HFFc6 (cell line): Measurements from ENCODE around the gene AGFG2. TPM values are rescaled to one million over a fixed set of nuclear protein-coding genes. Genes with fewer than 3 reads are reported as not detected.

Experiments used
- DNase-seq: peaks from one replicate; pipeline ENCODE4 v3.0.0-alpha.2; 2018
- H3K27ac Mint-ChIP-seq: 2 replicates; pipeline ENCODE4 v1.8.0; 2020; ENCODE audit warnings: mild to moderate bottlenecking, mixed read lengths
- H3K27me3 Mint-ChIP-seq: 2 replicates; pipeline ENCODE4 v1.8.0; 2021; ENCODE audit warnings: mild to moderate bottlenecking, moderate library complexity, mixed read lengths; ENCODE audit not compliant: insufficient read depth
- H3K36me3 Mint-ChIP-seq: 2 replicates; pipeline ENCODE4 v1.8.0; 2021; ENCODE audit warnings: low read depth, mixed read lengths
- H3K4me1 Mint-ChIP-seq: 2 replicates; pipeline ENCODE4 v1.8.0; 2020; ENCODE audit warnings: low read depth, mixed read lengths
- H3K4me3 Mint-ChIP-seq: 2 replicates; pipeline ENCODE4 v1.8.0; 2020; ENCODE audit warnings: mild to moderate bottlenecking, moderate library complexity, mixed read lengths
- H3K9me3 Mint-ChIP-seq: 2 replicates; pipeline ENCODE4 v1.8.0; 2020; ENCODE audit warnings: mild to moderate bottlenecking, mixed read lengths
- CTCF ChIP-seq: fragments of 200-600 bp; sonication (generic); IDR thresholded peaks from 2 replicates; pipeline ENCODE4 v1.5.0; 2021; ENCODE audit warnings: antibody characterized with exemption, mild to moderate bottlenecking
- total RNA-seq, 6 experiments: library from RNA; stranded (reverse); fragmentation: NEBNext Ultra II Directional; extraction: Animal tissue kit (Norgen Biotek cat#: 25700); gene quantifications; 2 replicates in 1 of 6; 3 replicates in 5 of 6; pipeline ENCODE4 v1.2.3, GENCODE V29; 2021

AGFG2 gene
- total RNA-seq, 6 experiments from 2014 or later: 14.4 to 21.4 (median 18.9) TPM

DNA sequence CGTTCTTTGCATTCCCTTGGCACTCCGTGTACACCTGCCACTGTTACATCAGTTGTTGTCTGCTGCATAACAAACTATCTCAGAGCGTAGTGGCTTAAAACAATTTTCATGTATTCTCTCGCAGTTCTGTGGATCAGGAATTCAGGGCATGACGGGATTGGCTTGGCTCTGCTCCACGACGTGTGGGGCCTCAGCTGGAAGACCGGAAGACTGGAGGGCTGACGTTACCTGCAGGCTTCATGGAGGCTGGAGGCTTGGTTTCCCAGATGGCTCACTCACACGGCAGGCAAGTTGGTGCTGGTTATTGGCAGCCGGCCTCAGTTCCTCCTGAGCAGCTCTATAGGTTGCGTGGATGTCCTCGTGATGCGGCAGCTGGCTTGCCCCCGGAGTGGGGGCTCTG, 29.8 kb upstream of the AGFG2 start:
- DNase-seq: peak; percentile 35
- Mint-ChIP-seq H3K4me1 (peaks cover 9% of the 10 kb centered on the region), H3K27ac (peak overlapping the region; percentile 69), H3K4me3 (no peak overlapping the region), H3K27me3 (peaks cover 5% of the 10 kb centered on the region), H3K36me3 (no peaks in the 10 kb centered on the region), H3K9me3 (no peaks in the 10 kb centered on the region)
- TF ChIP-seq CTCF: no peak

GRCh38 chr7:100510437-100511239, 28.4 kb upstream of the AGFG2 start:
- H3K36me3 Mint-ChIP-seq: no peaks in the 10 kb centered on the region
- H3K27me3 Mint-ChIP-seq: peaks cover 5% of the 10 kb centered on the region
- H3K9me3 Mint-ChIP-seq: no peaks in the 10 kb centered on the region
- H3K4me3 Mint-ChIP-seq: no peak overlapping the region
- H3K4me1 Mint-ChIP-seq: peaks cover 17% of the 10 kb centered on the region
- DNase-seq: no peak
- no peak for TF ChIP-seq CTCF
- no peak overlapping the region for H3K27ac Mint-ChIP-seq

DNA sequence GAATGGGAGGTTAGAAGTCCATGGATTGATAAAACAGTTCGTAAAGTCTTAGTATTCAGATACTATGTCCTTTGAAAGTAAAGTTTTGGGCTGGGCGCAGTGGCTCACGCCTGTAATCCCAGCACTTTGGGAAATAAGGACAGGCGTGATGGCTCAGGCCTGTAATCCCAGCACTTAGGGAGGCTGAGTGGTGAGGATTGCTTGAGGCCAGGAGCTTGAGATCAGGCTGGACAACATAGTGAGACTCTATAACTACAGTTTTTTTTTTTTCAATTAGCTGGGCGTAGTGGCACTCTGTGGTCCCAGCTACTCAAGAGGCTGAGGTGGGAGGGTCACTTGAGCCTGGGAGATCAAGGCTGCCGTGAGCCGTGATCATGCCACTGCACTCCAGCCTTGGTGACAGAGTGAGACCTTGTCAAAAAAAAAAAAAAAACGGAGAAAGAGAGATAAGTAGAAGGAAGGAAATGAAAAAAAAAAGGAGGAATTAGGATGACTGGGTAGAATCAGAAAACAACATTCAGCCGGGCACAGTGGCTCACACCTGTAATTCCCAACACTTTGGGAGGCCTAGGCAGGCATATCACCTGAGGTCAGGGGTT, 25.7 kb upstream of the AGFG2 start:
- no peak for TF ChIP-seq CTCF
- Mint-ChIP-seq H3K27ac (no peak overlapping the region), H3K4me3 (no peak overlapping the region), H3K4me1 (peaks cover 26% of the 10 kb centered on the region), H3K36me3 (no peaks in the 10 kb centered on the region), H3K27me3 (peaks cover 5% of the 10 kb centered on the region), H3K9me3 (no peaks in the 10 kb centered on the region)
- DNase-seq: no peak

DNA sequence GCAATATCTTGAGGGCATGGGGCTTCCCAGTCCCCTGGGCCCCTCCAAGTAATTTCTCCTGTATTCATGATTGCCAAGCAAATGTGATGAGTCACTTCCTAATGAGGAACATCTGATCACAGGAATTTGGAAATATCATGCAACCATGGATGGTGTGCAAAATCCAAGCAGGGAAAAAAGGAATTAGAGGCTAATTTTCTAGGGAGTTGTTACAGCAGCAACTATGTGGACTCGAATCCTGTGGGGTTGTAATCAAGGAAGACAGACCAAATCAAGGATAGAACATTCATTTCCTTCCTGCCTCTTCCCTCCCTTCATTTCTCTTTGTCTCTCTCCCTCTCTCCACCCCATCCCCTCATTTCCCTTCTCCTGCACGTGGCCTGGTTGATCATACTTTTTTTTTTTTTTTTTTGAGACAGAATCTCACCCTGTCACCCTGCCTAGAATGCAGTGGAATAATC, 23.9 kb upstream of the AGFG2 start:
- Mint-ChIP-seq H3K4me1 (peaks cover 19% of the 10 kb centered on the region), H3K27ac (peak overlapping the region; percentile 47), H3K9me3 (no peaks in the 10 kb centered on the region), H3K4me3 (peak overlapping the region; percentile 49), H3K36me3 (no peaks in the 10 kb centered on the region), H3K27me3 (peaks cover 5% of the 10 kb centered on the region)
- peak; percentile 48 for DNase-seq
- TF ChIP-seq CTCF: no peak

DNA sequence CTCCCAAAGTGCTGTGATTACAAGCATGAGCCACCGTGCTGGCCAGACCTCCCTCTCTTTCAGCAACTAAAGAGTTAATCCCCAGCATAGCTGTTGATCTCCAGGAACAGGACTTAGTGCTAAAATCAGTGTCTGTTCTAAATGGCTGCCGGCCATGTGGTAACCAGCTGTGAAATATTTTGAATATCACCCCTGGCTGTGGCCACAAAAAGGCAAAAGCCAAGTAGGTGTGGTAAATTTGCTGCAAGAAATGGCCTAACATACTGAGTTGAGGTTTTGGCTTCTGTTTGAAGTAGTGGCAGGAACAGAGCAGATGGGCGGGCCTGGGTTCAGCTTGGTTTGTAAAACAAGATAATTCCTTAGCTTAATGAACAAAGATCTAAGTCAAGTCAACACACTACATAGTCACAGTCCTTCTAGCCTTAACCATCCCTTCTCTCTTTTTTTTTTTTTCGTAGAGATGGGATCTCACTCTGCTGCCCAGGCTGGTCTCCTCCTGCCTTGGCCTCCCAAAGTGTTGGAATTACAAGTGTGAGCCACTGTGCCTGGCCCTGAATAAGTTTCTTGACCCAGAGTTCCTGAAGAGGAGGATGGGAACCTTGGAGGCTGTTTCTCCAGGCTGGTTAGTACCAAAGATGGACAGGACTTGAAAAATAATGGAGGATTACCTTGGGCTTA, 22.7 kb upstream of the AGFG2 start:
- no peak for TF ChIP-seq CTCF
- H3K4me3 Mint-ChIP-seq: peak overlapping the region; percentile 17; the same call in 1 of the 2 replicates
- H3K36me3 Mint-ChIP-seq: no peaks in the 10 kb centered on the region
- H3K27me3 Mint-ChIP-seq: peaks cover 4% of the 10 kb centered on the region
- peaks cover 19% of the 10 kb centered on the region for H3K4me1 Mint-ChIP-seq
- H3K9me3 Mint-ChIP-seq: no peaks in the 10 kb centered on the region
- peak; percentile 66 for DNase-seq
- peak overlapping the region; percentile 2 for H3K27ac Mint-ChIP-seq
